Suprapubic skin (tissue), 4 donors: ENCODE measurements around the gene DEK.

Experiments
- EP300 ChIP-seq: sonication (generic); formaldehyde crosslinking; IDR thresholded peaks from one replicate; pipeline ENCODE4 v1.6.1; 2017; ENCODE audit warnings: antibody characterized with exemption
- POLR2A ChIP-seq, 2 donors: fragments of 450-650 bp; IDR thresholded peaks; one replicate each; pipeline ENCODE4 v1.6.1; 2017; ENCODE audit warnings: antibody characterized with exemption in 2 of 2, mild to moderate bottlenecking in 2 of 2, moderate library complexity in 2 of 2
- POLR2AphosphoS5 ChIP-seq, 3 donors: sonication (generic); formaldehyde crosslinking; IDR thresholded peaks; one replicate each; pipeline ENCODE4 v1.6.1; 2017; ENCODE audit warnings: antibody characterized with exemption in 3 of 3
- TF ChIP-seq, protein P1 (sequence below), 2 donors: fragments of 200-600 bp in 1 of 2; fragments of 450-650 bp in 1 of 2; sonication (generic) in 1 of 2; IDR thresholded peaks; one replicate each; pipeline ENCODE4 v1.5.1; 2016 to 2019; ENCODE audit warnings: antibody characterized with exemption in 2 of 2, mild to moderate bottlenecking in 1 of 2, moderate library complexity in 1 of 2

GRCh38 chr6:18306977-18307376 is 42.6 kb upstream of the DEK start:
- TF ChIP-seq POLR2A (IDR thresholded peaks at IDR 0.05) = no peak
- TF ChIP-seq, protein P1, sequence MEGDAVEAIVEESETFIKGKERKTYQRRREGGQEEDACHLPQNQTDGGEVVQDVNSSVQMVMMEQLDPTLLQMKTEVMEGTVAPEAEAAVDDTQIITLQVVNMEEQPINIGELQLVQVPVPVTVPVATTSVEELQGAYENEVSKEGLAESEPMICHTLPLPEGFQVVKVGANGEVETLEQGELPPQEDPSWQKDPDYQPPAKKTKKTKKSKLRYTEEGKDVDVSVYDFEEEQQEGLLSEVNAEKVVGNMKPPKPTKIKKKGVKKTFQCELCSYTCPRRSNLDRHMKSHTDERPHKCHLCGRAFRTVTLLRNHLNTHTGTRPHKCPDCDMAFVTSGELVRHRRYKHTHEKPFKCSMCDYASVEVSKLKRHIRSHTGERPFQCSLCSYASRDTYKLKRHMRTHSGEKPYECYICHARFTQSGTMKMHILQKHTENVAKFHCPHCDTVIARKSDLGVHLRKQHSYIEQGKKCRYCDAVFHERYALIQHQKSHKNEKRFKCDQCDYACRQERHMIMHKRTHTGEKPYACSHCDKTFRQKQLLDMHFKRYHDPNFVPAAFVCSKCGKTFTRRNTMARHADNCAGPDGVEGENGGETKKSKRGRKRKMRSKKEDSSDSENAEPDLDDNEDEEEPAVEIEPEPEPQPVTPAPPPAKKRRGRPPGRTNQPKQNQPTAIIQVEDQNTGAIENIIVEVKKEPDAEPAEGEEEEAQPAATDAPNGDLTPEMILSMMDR (IDR thresholded peaks at IDR 0.05) = no peak
- no peak for TF ChIP-seq POLR2AphosphoS5 (IDR thresholded peaks at IDR 0.05)
- no peak for TF ChIP-seq EP300
